SU-DHL-6 (cell line): ENCODE data around the gene MYO1H.

ENCODE experiments used
- CTCF ChIP-seq: fragments of 200-600 bp; sonication (generic); IDR thresholded peaks from one replicate; pipeline ENCODE4 v1.5.1; 2017; ENCODE audit warnings: antibody characterized with exemption, mild to moderate bottlenecking, low read length, moderate library complexity; ENCODE audit not compliant: insufficient read depth, poor library complexity, severe bottlenecking
- EZH2phosphoT487 ChIP-seq: fragments of 200-600 bp; sonication (generic), shearing (Covaris generic); conservative IDR thresholded peaks from 2 replicates; pipeline ENCODE4 v1.6.1; 2018; ENCODE audit warnings: mild to moderate bottlenecking, antibody characterized with exemption, low read length, moderate library complexity, mixed read lengths

GRCh38 chr12:109418848-109419480 is 71.3 kb downstream of the MYO1H start:
- no peak for TF ChIP-seq CTCF
- no peak for TF ChIP-seq EZH2phosphoT487
